Ovary (tissue), 10 donors: ENCODE data around the gene FHOD3. TPM values are rescaled to one million over a fixed set of nuclear protein-coding genes. Genes with fewer than 3 reads are reported as not detected.
A peak's percentile ranks its signal among the peaks of the same experiment; 100 is the strongest.

Experiments used
- DNase-seq, 5 donors: peaks; one replicate each; pipeline ENCODE4 v3.0.0-alpha.2; 2019 to 2020
- H3K27ac ChIP-seq, 2 donors: fragments of 200-600 bp; one replicate each; pipeline versions ENCODE4 v1.5.1 to v1.8.0; 2019 to 2022
- H3K27me3 ChIP-seq: fragments of 200-600 bp; one replicate; pipeline ENCODE4 v1.8.0; 2022
- H3K36me3 ChIP-seq: fragments of 200-600 bp; sonication (generic); one replicate; pipeline ENCODE4 v1.5.1; 2019
- H3K4me1 ChIP-seq: one replicate; pipeline ENCODE4 v1.8.1; 2013; ENCODE audit warnings: mild to moderate bottlenecking, moderate library complexity; ENCODE audit not compliant: insufficient read depth
- H3K4me3 ChIP-seq: fragments of 200-600 bp; sonication (generic); one replicate; pipeline ENCODE4 v1.5.1; 2017
- H3K9me3 ChIP-seq, 2 donors: fragments of 200-600 bp in 1 of 2; sonication (generic) in 1 of 2; one replicate each; pipeline versions ENCODE4 v1.5.1 to v1.8.1; 2013 to 2019; ENCODE audit warnings: mild to moderate bottlenecking in 1 of 2, moderate library complexity in 1 of 2
- CTCF ChIP-seq, 3 donors: fragments of 450-650 bp in 2 of 3; fragments of 200-600 bp in 1 of 3; IDR thresholded peaks; one replicate each; pipeline versions ENCODE4 v1.5.1 to v1.8.0; 2016 to 2022; ENCODE audit warnings: antibody characterized with exemption in 3 of 3, mild to moderate bottlenecking in 1 of 3
- EP300 ChIP-seq: sonication (generic); formaldehyde crosslinking; IDR thresholded peaks from one replicate; pipeline ENCODE4 v1.6.1; 2017; ENCODE audit warnings: antibody characterized with exemption
- POLR2A ChIP-seq: fragments of 450-650 bp; IDR thresholded peaks from one replicate; pipeline ENCODE4 v1.6.1; 2017; ENCODE audit warnings: antibody characterized with exemption, mild to moderate bottlenecking, moderate library complexity
- WGBS, 3 donors: extraction: QIAGEN DNeasy Blood & Tissue Kit in 1 of 3; methylation state at CpG; one replicate each; pipeline versions ENCODE4 v1.1.5 to v1.1.7; 2013 to 2017; 5-methylcytosine and 5-hydroxymethylcytosine counted together
- intact Hi-C, 4 donors: fragments of 100-400 bp; cut with DNase I; formaldehyde crosslinking; loops; one replicate each; pipeline versions ENCODE4 v1.11.0 to v1.15.1; 2022 to 2023
- long read RNA-seq, 3 donors: library from polyadenylated mRNA in 2 of 3; unstranded in 2 of 3; transcript quantifications; one replicate each; pipeline ENCODE4 v2.0.0 and lab custom pipeline, GENCODE V29; 2021 to 2026
- polyA plus RNA-seq, 2 donors: library from polyadenylated mRNA; stranded (reverse); fragments of 200-250 nt in 1 of 2; fragments of 350-450 nt in 1 of 2; fragmentation: Illumina TruSeq in 1 of 2; extraction: RNeasy Lipid Tissue Mini Kit (QIAGEN cat#74804) in 1 of 2; gene quantifications; one replicate each; pipeline ENCODE4 v1.2.3, GENCODE V29; 2013 to 2014
- total RNA-seq, 7 donors: library from RNA; depleted of rRNA in 2 of 7; stranded (reverse); fragments of >200 nt in 2 of 7; fragmentation: NEBNext Ultra II Directional in 3 of 7; extraction: Animal tissue kit (Norgen Biotek cat#: 25700) in 3 of 7; gene quantifications; one replicate each; pipeline versions ENCODE4 v1.1.0 to v1.2.4, GENCODE V29; 2016 to 2023
- donor health status: DM: no; HTN: no; CAD: no; lungs with moderate emphysema.
- donor health status: DM: no; HTN: no; CAD: no.
- donor health status: Bipolar disorder and iron deficiency.
- donor health status: DM: yes; HTN: yes; CAD: no.
- donor health status: DM: no; HTN: no; CAD: no.
- donor health status: DM: yes; HTN: yes; CAD: no.

FHOD3 gene
- 10 to 100 TPM in 4 of 7 donors, 1 to 10 TPM in 3; 3.5 to 20.0 (median 11.0) TPM for total RNA-seq
- polyA plus RNA-seq = 10 to 100 TPM in 1 of 2 donors, 1 to 10 TPM in 1; 5.5 to 62.5 TPM
- long read RNA-seq, donor 1, partial matches to known transcripts = 4 of 7 reads
- long read RNA-seq, donor 1, other reads (novel, unspliced or antisense) = 2 of 7 reads
- long read RNA-seq, donor 2, partial matches to known transcripts = 179 of 192 reads
- long read RNA-seq, donor 2, other reads (novel, unspliced or antisense) = 13 of 192 reads
- long read RNA-seq, donor 3, full-length matches to known transcripts = 2 of 11 reads
- long read RNA-seq, donor 3, partial matches to known transcripts = 3 of 11 reads
- long read RNA-seq, donor 3, other reads (novel, unspliced or antisense) = 6 of 11 reads

DNA sequence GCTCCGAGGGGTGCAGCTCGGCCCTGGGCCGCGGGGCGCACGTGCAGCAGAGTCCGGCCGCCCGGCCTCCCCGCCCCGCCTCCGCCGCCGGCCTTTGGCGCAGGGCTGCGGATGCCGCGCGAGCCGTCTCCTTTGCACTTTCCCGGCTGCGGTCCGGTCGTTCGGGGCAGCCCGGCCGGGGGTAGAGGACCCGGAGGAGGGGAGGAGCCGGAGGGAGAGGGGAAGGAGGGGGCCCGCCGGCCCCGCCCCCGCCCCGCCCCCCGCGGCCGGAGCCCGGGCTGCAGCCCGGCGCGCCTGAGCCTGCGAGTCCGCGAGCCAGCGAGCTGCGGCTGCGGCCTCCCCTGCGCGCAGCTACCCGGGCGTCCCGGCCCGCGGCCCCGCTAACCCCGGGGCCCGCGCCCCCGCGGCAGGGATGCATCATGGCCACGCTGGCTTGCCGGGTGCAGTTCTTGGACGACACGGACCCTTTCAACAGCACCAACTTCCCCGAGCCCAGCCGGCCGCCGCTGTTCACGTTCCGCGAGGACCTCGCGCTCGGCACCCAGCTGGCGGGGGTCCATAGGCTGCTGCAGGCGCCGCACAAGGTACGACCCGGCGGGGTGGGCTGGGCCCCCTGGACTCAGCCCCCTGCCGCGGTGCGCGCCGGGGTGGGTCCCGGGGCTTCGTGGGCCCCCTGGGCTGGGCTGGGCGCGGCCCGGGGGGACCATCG lies at the start of gene FHOD3:
Gene FHOD3 (plus strand): TSS at position 297 of the 709 bp plus-strand sequence. CDS start 123 bp downstream, at position 420.
- intact Hi-C loops = loop anchor here (2.0 to 10.0 kb wide), 9 partner anchors 147 to 517 kb away; no protein-coding TSS in a partner anchor
- peak within 1 kb of the TSS; percentile 51 to 71 for H3K27ac ChIP-seq
- no peaks in the 10 kb centered on the region for H3K9me3 ChIP-seq
- no peaks in the 10 kb centered on the region for H3K27me3 ChIP-seq
- TF ChIP-seq POLR2A = no peak
- TF ChIP-seq CTCF (IDR thresholded peaks at IDR 0.05) = no peak
- TF ChIP-seq EP300 = no peak
- H3K36me3 ChIP-seq = no peaks in the 10 kb centered on the region
- no peaks in the 10 kb centered on the region for H3K4me1 ChIP-seq
- 0 to 1% (median 0%) methylated on average over 20 to 91 of the region's 91 CpGs for WGBS, 3 donors
- peak; percentile 75 to 85 (median 81) for DNase-seq
- H3K4me3 ChIP-seq = peak within 1 kb of the TSS; percentile 47

- Histone ChIP-seq H3K36me3 (no peaks in the 10 kb centered on the region), H3K9me3 (no peaks in the 10 kb centered on the region), H3K4me3 (no peak overlapping the region), H3K4me1 (no peaks in the 10 kb centered on the region), H3K27me3 (no peaks in the 10 kb centered on the region), H3K27ac (no peak overlapping the region)
- TF ChIP-seq CTCF (IDR thresholded peaks at IDR 0.05) (no peak), EP300 (no peak), POLR2A (no peak)
- intact Hi-C loops = no loop called here
- no peak for DNase-seq
Measured at GRCh38 chr18:36249392-36249791, 48.1 kb upstream of the FHOD3 start.

GRCh38 chr18:36250827-36251226 lies 46.7 kb upstream of the FHOD3 start:
- 41 to 74% (median 68%) methylated on average over 2 of the region's 2 CpGs for WGBS, 3 donors

More at GRCh38 chr18:36250827-36251226, 46.7 kb upstream of the FHOD3 start:
- intact Hi-C loops = no loop called here
- Histone ChIP-seq H3K27me3 (no peaks in the 10 kb centered on the region), H3K4me1 (no peaks in the 10 kb centered on the region), H3K36me3 (no peaks in the 10 kb centered on the region), H3K9me3 (no peaks in the 10 kb centered on the region), H3K27ac (no peak overlapping the region), H3K4me3 (no peak overlapping the region)
- no peak for TF ChIP-seq EP300
- TF ChIP-seq CTCF (IDR thresholded peaks at IDR 0.05) = no peak
- no peak for TF ChIP-seq POLR2A
- DNase-seq = no peak
